H1 (cell line): Measurements from ENCODE around the gene ATXN2.

Source experiments
- ATF2 ChIP-seq: IDR thresholded peaks from 2 replicates; pipeline ENCODE4 v1.6.1; 2012; ENCODE audit warnings: low read length, inconsistent platforms
- ATF3 ChIP-seq: IDR thresholded peaks from 2 replicates; pipeline ENCODE4 v1.6.1; 2011; ENCODE audit warnings: low read depth, mild to moderate bottlenecking, low read length; ENCODE audit not compliant: insufficient read depth
- CTCF ChIP-seq, 3 experiments: IDR thresholded peaks; 1 replicate in 2 of 3; 2 replicates in 1 of 3; pipeline versions ENCODE4 v1.5.1 to v1.6.1; 2011; ENCODE audit warnings: low read length in 3 of 3, mild to moderate bottlenecking in 3 of 3, inconsistent platforms in 2 of 3, low read depth in 1 of 3, moderate library complexity in 1 of 3; ENCODE audit not compliant: insufficient read depth in 1 of 3; ENCODE audit errors: control extremely low read depth in 1 of 3
- GABPA ChIP-seq: IDR thresholded peaks from 2 replicates; pipeline ENCODE4 v1.6.1; 2011; ENCODE audit warnings: mild to moderate bottlenecking, low read length, moderate library complexity, borderline replicate concordance; ENCODE audit not compliant: insufficient read depth
- NANOG ChIP-seq: IDR thresholded peaks from 2 replicates; pipeline ENCODE4 v1.6.1; 2011; ENCODE audit warnings: low read length, low read depth, mild to moderate bottlenecking, inconsistent platforms; ENCODE audit not compliant: insufficient read depth, poor library complexity, severe bottlenecking
- POLR2A ChIP-seq, 2 experiments: IDR thresholded peaks; 1 replicate in 1 of 2; 2 replicates in 1 of 2; pipeline ENCODE4 v1.6.1; 2011; ENCODE audit warnings: low read depth in 2 of 2, low read length in 2 of 2, mild to moderate bottlenecking in 2 of 2; ENCODE audit errors: control extremely low read depth in 1 of 2
- RFX5 ChIP-seq: IDR thresholded peaks from 2 replicates; pipeline ENCODE4 v1.6.1; 2011; ENCODE audit warnings: low read depth, low read length, improper control_type of control experiment, borderline replicate concordance
- RNF2 ChIP-seq: fragments of 200-900, 300-1000 bp; sonication (generic); IDR thresholded peaks from 2 replicates; pipeline ENCODE4 v1.7.1; 2016; ENCODE audit warnings: borderline replicate concordance, low read depth, mild to moderate bottlenecking, antibody characterized with exemption, low read length; ENCODE audit not compliant: poor library complexity, severe bottlenecking; ENCODE audit errors: missing control alignments
- TAF1 ChIP-seq: IDR thresholded peaks from 2 replicates; pipeline ENCODE4 v1.6.1; 2011; ENCODE audit warnings: mild to moderate bottlenecking, low read depth, low read length
- YY1 ChIP-seq: IDR thresholded peaks from 2 replicates; pipeline ENCODE4 v1.6.1; 2011; ENCODE audit warnings: low read depth, mild to moderate bottlenecking, low read length
- ZNF274 ChIP-seq: IDR thresholded peaks from 2 replicates; pipeline ENCODE4 v1.7.0; 2012; ENCODE audit warnings: low read length, borderline replicate concordance; ENCODE audit errors: extremely low read depth

GRCh38 chr12:111409780-111410430, 189.2 kb downstream of the ATXN2 start:
- TF ChIP-seq NANOG (no peak), TAF1 (no peak), CTCF (IDR thresholded peaks at IDR 0.05; ENCODE audit: control extremely low read depth in 1 of 3, insufficient read depth in 1 of 3, low read depth in 1 of 3, low read length in 3 of 3) (no peak), POLR2A (IDR thresholded peaks at IDR 0.05; ENCODE audit: control extremely low read depth in 1 of 2, low read depth in 2 of 2, low read length in 2 of 2) (no peak), RFX5 (no peak), ATF2 (no peak), GABPA (no peak), YY1 (no peak), ZNF274 (no peak), ATF3 (no peak), RNF2 (no peak)
